Osteocyte (in vitro differentiated cells): Measurements from ENCODE around the gene ATXN1. TPM values are rescaled to one million over a fixed set of nuclear protein-coding genes. Genes with fewer than 3 reads are reported as not detected.
A peak's percentile ranks its signal among the peaks of the same experiment; 100 is the strongest.

Experiments
- DNase-seq: peaks from one replicate; pipeline ENCODE4 v3.0.0; 2021; ENCODE audit warnings: mixed read lengths; ENCODE audit not compliant: unreplicated experiment; ENCODE audit errors: extremely low spot score
- H3K27ac Mint-ChIP-seq: one replicate; pipeline ENCODE4 v1.8.0; 2021; ENCODE audit warnings: mild to moderate bottlenecking, mixed read lengths; ENCODE audit not compliant: unreplicated experiment
- H3K27me3 Mint-ChIP-seq: one replicate; pipeline ENCODE4 v1.8.0; 2021; ENCODE audit warnings: mixed read lengths; ENCODE audit not compliant: unreplicated experiment
- H3K36me3 Mint-ChIP-seq: one replicate; pipeline ENCODE4 v1.8.0; 2021; ENCODE audit warnings: mixed read lengths; ENCODE audit not compliant: unreplicated experiment
- H3K4me1 Mint-ChIP-seq: one replicate; pipeline ENCODE4 v1.8.0; 2021; ENCODE audit warnings: mixed read lengths; ENCODE audit not compliant: unreplicated experiment
- H3K4me3 Mint-ChIP-seq: one replicate; pipeline ENCODE4 v1.8.0; 2021; ENCODE audit warnings: mild to moderate bottlenecking, moderate library complexity, mixed read lengths; ENCODE audit not compliant: unreplicated experiment
- H3K9me3 Mint-ChIP-seq: one replicate; pipeline ENCODE4 v1.8.0; 2021; ENCODE audit warnings: mixed read lengths; ENCODE audit not compliant: unreplicated experiment
- CTCF ChIP-seq: fragments of 200-600 bp; sonication (generic); IDR thresholded peaks from 2 replicates; pipeline ENCODE4 v1.5.0; 2021; ENCODE audit warnings: antibody characterized with exemption, mild to moderate bottlenecking, moderate library complexity
- total RNA-seq: library from RNA; stranded (reverse); gene quantifications from 2 replicates; pipeline ENCODE4 v1.2.1, GENCODE V29; 2021

ATXN1 gene
- total RNA-seq, 1 donor from 2014 or later = 54.4 TPM

GRCh38 chr6:16336911-16337294 is 424.4 kb downstream of the ATXN1 start:
- DNase-seq = no peak
- H3K27ac Mint-ChIP-seq = peak overlapping the region; percentile 93
- no peaks in the 10 kb centered on the region for H3K27me3 Mint-ChIP-seq
- H3K4me1 Mint-ChIP-seq = peaks cover 68% of the 10 kb centered on the region
- H3K36me3 Mint-ChIP-seq = no peaks in the 10 kb centered on the region
- no peaks in the 10 kb centered on the region for H3K9me3 Mint-ChIP-seq
- no peak for TF ChIP-seq CTCF
- no peak overlapping the region for H3K4me3 Mint-ChIP-seq

DNA sequence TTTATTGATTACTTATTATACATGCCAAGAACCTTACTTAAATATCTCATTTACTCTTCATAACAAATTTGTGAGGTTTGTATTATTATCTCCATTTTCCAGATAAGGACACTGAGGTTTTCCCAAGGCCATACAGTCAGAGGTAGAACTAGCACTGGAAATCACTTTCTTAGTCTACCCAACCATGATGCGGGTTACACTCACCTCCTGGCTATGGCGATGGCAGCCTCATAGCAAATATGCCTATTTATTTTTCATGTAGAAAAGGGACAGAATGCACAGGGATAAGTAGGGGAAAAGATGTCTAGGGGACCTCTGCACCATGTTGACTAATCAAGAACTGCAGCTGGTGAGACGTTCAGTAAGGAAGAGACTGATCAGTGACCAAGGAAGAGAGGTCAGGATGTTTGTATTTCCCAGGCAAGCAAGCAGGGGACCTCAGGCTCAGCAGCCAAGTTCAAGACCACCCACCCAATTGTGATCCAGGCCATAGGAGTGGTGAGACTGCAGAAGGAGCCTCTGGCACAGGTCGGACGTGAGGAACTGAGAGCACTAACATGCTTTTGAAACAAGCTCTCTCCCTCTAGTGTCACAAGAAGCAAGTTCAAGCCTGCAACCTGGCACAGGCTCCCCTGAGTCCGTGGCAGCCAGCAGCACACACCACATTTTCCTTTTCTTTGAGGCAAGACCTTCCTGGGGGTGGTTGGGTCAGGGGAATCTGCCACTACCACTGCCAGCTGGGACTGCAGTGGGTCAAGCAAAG is 425.0 kb downstream of the ATXN1 start:
- TF ChIP-seq CTCF = no peak
- Mint-ChIP-seq H3K27me3 (no peaks in the 10 kb centered on the region), H3K9me3 (no peaks in the 10 kb centered on the region), H3K4me1 (peaks cover 67% of the 10 kb centered on the region), H3K27ac (peak overlapping the region; percentile 93), H3K36me3 (no peaks in the 10 kb centered on the region), H3K4me3 (no peak overlapping the region)
- DNase-seq = no peak

DNA sequence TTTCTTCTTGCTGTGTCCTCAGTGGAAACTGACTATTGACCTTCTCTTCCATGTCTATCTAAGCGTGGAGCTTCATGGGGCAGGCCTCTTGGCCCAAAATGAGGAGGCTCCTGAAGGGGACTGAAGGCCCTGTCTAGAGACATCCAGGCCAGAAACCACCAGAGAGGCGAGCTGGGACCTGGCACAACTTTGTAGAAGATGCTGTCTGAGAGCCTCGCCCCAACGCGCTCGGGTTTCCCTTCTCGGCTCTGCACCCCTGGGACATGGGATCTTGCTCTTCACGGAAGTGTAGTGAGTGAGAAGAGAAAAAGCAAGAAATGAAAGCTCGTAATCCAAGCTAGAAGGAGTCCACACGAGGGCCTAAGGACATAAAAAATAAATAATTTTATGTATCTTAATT is 426.1 kb downstream of the ATXN1 start:
- H3K27ac Mint-ChIP-seq = peak overlapping the region; percentile 87
- no peaks in the 10 kb centered on the region for H3K9me3 Mint-ChIP-seq
- H3K36me3 Mint-ChIP-seq = no peaks in the 10 kb centered on the region
- TF ChIP-seq CTCF = no peak
- no peak for DNase-seq
- H3K4me1 Mint-ChIP-seq = peaks cover 58% of the 10 kb centered on the region
- no peak overlapping the region for H3K4me3 Mint-ChIP-seq
- no peaks in the 10 kb centered on the region for H3K27me3 Mint-ChIP-seq

- no peaks in the 10 kb centered on the region for H3K9me3 Mint-ChIP-seq
- H3K4me1 Mint-ChIP-seq = peaks cover 53% of the 10 kb centered on the region
- no peak for DNase-seq
These were observed 426.6 kb downstream of the ATXN1 start for GRCh38 chr6:16334671-16335070.

More at GRCh38 chr6:16334671-16335070, 426.6 kb downstream of the ATXN1 start:
- no peaks in the 10 kb centered on the region for H3K36me3 Mint-ChIP-seq
- H3K27ac Mint-ChIP-seq = peak overlapping the region; percentile 87
- no peaks in the 10 kb centered on the region for H3K27me3 Mint-ChIP-seq
- no peak for TF ChIP-seq CTCF
- no peak overlapping the region for H3K4me3 Mint-ChIP-seq
